ENCODE measurements around the gene DCD. TPM values are rescaled to one million over a fixed set of nuclear protein-coding genes. Genes with fewer than 3 reads are reported as not detected.

Gene DCD
- total RNA-seq, 1 donor from 2014 or later = not detected

DNA sequence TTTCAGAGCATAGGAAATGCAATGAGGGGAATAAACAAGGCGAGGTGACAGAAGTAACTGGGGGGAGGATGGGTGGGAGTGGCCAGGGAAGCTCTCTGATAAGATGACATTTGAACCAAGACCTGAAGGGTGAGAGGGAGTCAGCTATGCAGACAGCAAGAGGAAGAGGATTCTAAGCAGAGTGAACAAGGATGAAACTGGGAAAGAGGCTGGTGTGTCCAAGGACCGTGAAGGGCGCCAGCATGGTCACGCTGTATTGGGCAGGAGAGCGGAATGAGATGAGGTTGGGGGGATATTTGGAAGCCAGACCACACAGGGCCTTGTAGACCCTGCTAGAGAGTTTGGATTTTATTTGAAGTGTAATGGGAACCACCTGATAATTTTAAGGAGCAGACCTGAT is 49.2 kb downstream of the DCD start:
- H3K4me1 Mint-ChIP-seq (ENCODE audit: low read depth) = peaks cover 2% of the 10 kb centered on the region
- intact Hi-C loops (cut with micrococcal nuclease) = no loop called here

DNA sequence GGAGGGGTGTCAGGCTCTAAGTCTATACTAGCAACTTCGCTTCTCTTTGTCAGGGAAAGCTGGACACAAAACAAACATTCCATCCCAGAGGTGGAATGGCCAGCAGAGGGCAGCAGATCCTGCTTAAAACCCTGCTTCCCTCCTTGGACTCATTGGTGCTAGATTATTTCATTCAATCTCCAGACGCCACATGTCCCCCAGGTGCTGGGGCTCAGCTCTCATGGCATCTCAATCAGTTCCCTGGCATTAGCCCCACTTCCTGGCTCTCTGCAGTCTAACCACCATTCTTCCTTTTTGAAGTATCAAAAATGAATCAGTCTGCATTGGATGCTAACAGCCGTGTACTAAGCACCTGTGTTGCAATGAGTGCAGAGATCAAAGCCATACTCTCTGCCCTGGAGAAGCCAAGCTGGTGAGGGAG is 51.6 kb downstream of the DCD start:
- peak; percentile 19 for DNase-seq (ENCODE audit: low spot score)
- Mint-ChIP-seq H3K4me1 (ENCODE audit: low read depth) (no peaks in the 10 kb centered on the region), H3K4me3 (ENCODE audit: low read depth) (no peak overlapping the region), H3K27me3 (ENCODE audit: low read depth) (peaks cover 22% of the 10 kb centered on the region), H3K36me3 (ENCODE audit: low read depth) (no peaks in the 10 kb centered on the region), H3K9me3 (no peaks in the 10 kb centered on the region), H3K27ac (no peak overlapping the region)
- intact Hi-C loops (cut with micrococcal nuclease) = no loop called here

More for the DNA sequence above, 49.2 kb downstream of the DCD start:
- Mint-ChIP-seq H3K36me3 (ENCODE audit: low read depth) (no peaks in the 10 kb centered on the region), H3K27ac (no peak overlapping the region), H3K4me3 (ENCODE audit: low read depth) (no peak overlapping the region), H3K27me3 (ENCODE audit: low read depth) (peaks cover 19% of the 10 kb centered on the region), H3K9me3 (no peaks in the 10 kb centered on the region)
- no peak for DNase-seq (ENCODE audit: low spot score)

DNA sequence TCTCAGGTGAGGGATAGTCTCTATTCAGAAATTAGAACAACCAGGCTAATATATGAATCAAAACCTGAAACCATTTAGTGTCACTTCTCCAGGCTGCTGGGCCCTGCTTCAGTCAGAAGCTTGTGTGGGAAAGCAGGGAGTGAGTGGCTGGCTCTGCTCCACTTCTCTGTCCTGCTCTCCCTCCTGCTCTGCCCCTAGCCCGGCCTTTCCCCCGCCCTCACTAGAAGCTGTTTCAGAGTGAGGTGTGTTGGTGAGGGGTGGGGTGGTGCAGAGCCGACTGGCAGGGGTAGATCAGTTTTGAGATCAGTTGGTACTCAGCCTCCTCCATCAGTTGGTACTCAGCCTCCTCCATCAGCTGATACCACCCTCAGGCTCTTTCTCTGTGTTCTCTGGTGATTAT is 52.7 kb downstream of the DCD start:
- H3K4me1 Mint-ChIP-seq (ENCODE audit: low read depth) = no peaks in the 10 kb centered on the region
- intact Hi-C loops (cut with micrococcal nuclease) = no loop called here
- H3K36me3 Mint-ChIP-seq (ENCODE audit: low read depth) = no peaks in the 10 kb centered on the region
- H3K27me3 Mint-ChIP-seq (ENCODE audit: low read depth) = peaks cover 31% of the 10 kb centered on the region
- H3K27ac Mint-ChIP-seq = no peak overlapping the region
- H3K4me3 Mint-ChIP-seq (ENCODE audit: low read depth) = no peak overlapping the region
- DNase-seq (ENCODE audit: low spot score) = no peak
- H3K9me3 Mint-ChIP-seq = no peaks in the 10 kb centered on the region

Other genes starting within 250 kb of the DCD start
- gene ITGA5, start 229.1 kb downstream of the DCD start, total RNA-seq = 41.4 and 41.5 TPM in 2 replicates
- 4.5 and 5.6 TPM in 2 replicates for gene GTSF1, start 174.8 kb downstream of the DCD start, total RNA-seq
- 105 and 109 TPM in 2 replicates for gene NCKAP1L, start 150.6 kb downstream of the DCD start, total RNA-seq
- 17.1 and 18.7 TPM in 2 replicates for gene PDE1B, start 98.8 kb downstream of the DCD start, total RNA-seq
- gene PPP1R1A, start 59.7 kb downstream of the DCD start, total RNA-seq = not detected in 2 replicates
- gene LACRT, start 13.5 kb downstream of the DCD start, total RNA-seq = not detected in 2 replicates
- gene MUCL1, start 206.2 kb upstream of the DCD start, total RNA-seq = 0.51 TPM in 1 of 2 replicates, not detected in the other

Measured in activated T-helper 2 cell treated with anti-CD3 and anti-CD28 coated beads, Interferon-gamma antibody, Interleukin-2, Interleukin-4, amounts not matched to agents 10 μg/mL and 5 μg/mL and 100 μg/mL, durations not matched to agents 14 hours and 24 hours and 36 hours (primary cell).